ENCODE results near the gene MCU.

MCU gene

GRCh38 chr10:72828294-72828693 lies 136.4 kb downstream of the MCU start:
- Histone ChIP-seq H3K36me3 (ENCODE audit: control insufficient read depth in 1 of 2, insufficient read depth in 2 of 2, low read length in 2 of 2) (no peaks in the 10 kb centered on the region), H3K4me1 (ENCODE audit: control insufficient read depth in 1 of 2, insufficient read depth in 2 of 2, low read length in 2 of 2) (peaks cover 7 to 8% of the 10 kb centered on the region in 2 donors), H3K4me3 (ENCODE audit: low read depth in 1 of 2, low read length in 2 of 2) (no peak overlapping the region), H3K9me3 (ENCODE audit: control insufficient read depth in 1 of 2, low read length in 2 of 2) (no peaks in the 10 kb centered on the region), H3K27me3 (ENCODE audit: low read depth, low read length) (no peaks in the 10 kb centered on the region), H3K27ac (ENCODE audit: low read length) (no peak overlapping the region)

- H3K9me3 ChIP-seq (ENCODE audit: control insufficient read depth in 1 of 2, low read length in 2 of 2) = no peaks in the 10 kb centered on the region
- no peak overlapping the region for H3K27ac ChIP-seq (ENCODE audit: low read length)
- H3K27me3 ChIP-seq (ENCODE audit: low read depth, low read length) = no peaks in the 10 kb centered on the region
- H3K36me3 ChIP-seq (ENCODE audit: control insufficient read depth in 1 of 2, insufficient read depth in 2 of 2, low read length in 2 of 2) = no peaks in the 10 kb centered on the region
- H3K4me3 ChIP-seq (ENCODE audit: low read depth in 1 of 2, low read length in 2 of 2) = no peak overlapping the region
- H3K4me1 ChIP-seq (ENCODE audit: control insufficient read depth in 1 of 2, insufficient read depth in 2 of 2, low read length in 2 of 2) = peaks cover 7 to 8% of the 10 kb centered on the region in 2 donors
Measured at GRCh38 chr10:72830625-72831024, 138.7 kb downstream of the MCU start.

GRCh38 chr10:72831696-72832409 lies 139.9 kb downstream of the MCU start:
- no peaks in the 10 kb centered on the region for H3K27me3 ChIP-seq (ENCODE audit: low read depth, low read length)
- H3K9me3 ChIP-seq (ENCODE audit: control insufficient read depth in 1 of 2, low read length in 2 of 2) = no peaks in the 10 kb centered on the region
- H3K36me3 ChIP-seq (ENCODE audit: control insufficient read depth in 1 of 2, insufficient read depth in 2 of 2, low read length in 2 of 2) = no peaks in the 10 kb centered on the region
- H3K4me1 ChIP-seq (ENCODE audit: control insufficient read depth in 1 of 2, insufficient read depth in 2 of 2, low read length in 2 of 2) = peaks cover 7 to 8% of the 10 kb centered on the region in 2 donors
- no peak overlapping the region for H3K27ac ChIP-seq (ENCODE audit: low read length)
- H3K4me3 ChIP-seq (ENCODE audit: low read depth in 1 of 2, low read length in 2 of 2) = no peak overlapping the region

DNA sequence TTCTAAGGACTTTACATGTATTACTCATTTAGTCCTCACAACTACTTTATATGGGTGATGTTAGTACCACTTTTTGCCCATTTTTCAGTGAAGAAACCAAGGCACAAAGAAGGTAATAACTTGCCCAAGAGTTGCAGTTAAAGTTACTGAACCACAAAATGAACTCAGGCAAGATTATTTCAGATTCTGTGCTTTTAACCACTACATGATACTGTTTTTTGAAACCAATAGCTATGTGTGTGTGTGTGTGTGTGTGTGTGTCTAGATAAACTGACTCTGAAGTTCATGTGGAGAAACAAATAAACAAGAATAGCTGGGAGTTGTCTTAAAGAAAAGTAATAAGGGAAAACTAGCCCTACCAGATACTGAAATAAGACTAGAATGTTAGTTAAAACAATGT lies 140.8 kb downstream of the MCU start:
- Histone ChIP-seq H3K4me1 (ENCODE audit: control insufficient read depth in 1 of 2, insufficient read depth in 2 of 2, low read length in 2 of 2) (peaks cover 7 to 8% of the 10 kb centered on the region in 2 donors), H3K9me3 (ENCODE audit: control insufficient read depth in 1 of 2, low read length in 2 of 2) (no peaks in the 10 kb centered on the region), H3K4me3 (ENCODE audit: low read depth in 1 of 2, low read length in 2 of 2) (no peak overlapping the region)

DNA sequence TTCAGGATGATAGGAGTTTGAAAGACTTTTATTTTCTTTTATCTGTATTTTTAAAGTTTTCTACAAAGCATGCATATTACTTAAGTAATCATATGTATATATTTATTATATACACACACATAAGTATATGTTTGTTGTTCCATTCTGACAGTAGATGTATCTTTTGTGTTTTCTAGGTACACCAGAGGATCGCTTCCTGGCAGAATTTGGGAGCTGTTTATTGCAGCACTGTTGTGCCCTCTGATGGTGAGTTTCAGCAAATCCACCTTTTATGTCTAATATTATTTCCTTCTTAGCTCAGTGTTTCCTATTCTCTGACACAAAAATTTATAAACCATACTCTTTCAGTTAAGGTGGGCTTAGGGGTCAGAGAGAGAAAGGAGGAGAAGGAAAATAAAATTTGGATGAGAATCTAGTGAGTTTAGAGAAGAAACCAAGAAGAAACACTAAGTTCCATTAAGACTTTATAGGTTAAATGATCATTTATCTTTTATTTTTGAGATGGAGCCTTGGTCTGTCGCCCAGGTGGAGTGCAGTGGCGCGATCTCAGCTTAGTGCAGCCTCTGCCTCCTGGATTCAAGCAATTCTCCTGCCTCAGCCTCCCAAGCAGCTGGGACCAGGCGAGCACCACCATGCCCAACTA lies 142.4 kb downstream of the MCU start:
- peaks cover 7 to 8% of the 10 kb centered on the region in 2 donors for H3K4me1 ChIP-seq (ENCODE audit: control insufficient read depth in 1 of 2, insufficient read depth in 2 of 2, low read length in 2 of 2)
- H3K27me3 ChIP-seq (ENCODE audit: low read depth, low read length) = no peaks in the 10 kb centered on the region
- no peaks in the 10 kb centered on the region for H3K36me3 ChIP-seq (ENCODE audit: control insufficient read depth in 1 of 2, insufficient read depth in 2 of 2, low read length in 2 of 2)
- H3K4me3 ChIP-seq (ENCODE audit: low read depth in 1 of 2, low read length in 2 of 2) = no peak overlapping the region
- no peaks in the 10 kb centered on the region for H3K9me3 ChIP-seq (ENCODE audit: control insufficient read depth in 1 of 2, low read length in 2 of 2)
- H3K27ac ChIP-seq (ENCODE audit: low read length) = no peak overlapping the region

More for the DNA sequence above, 140.8 kb downstream of the MCU start:
- no peaks in the 10 kb centered on the region for H3K27me3 ChIP-seq (ENCODE audit: low read depth, low read length)
- H3K27ac ChIP-seq (ENCODE audit: low read length) = no peak overlapping the region
- H3K36me3 ChIP-seq (ENCODE audit: control insufficient read depth in 1 of 2, insufficient read depth in 2 of 2, low read length in 2 of 2) = no peaks in the 10 kb centered on the region

DNA sequence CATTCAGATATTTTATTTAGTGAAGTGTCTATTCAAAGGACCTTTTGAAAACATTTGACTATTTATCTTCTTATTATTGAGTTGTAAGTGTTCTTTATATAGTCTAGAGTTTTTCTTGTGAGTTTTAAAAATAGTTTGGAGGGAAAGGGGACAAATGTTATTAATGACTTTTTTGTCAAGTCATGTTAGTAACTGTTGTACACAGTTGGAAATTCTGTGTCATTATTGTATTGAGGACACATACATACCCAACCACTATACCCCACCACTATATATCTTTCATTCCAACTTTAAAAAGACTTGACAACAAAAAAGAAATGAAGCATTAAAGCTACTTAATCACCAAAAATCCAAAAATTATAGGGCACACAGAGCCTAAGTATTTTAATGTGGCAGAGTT lies 148.4 kb downstream of the MCU start:
- Histone ChIP-seq H3K27me3 (ENCODE audit: low read depth, low read length) (no peaks in the 10 kb centered on the region), H3K36me3 (ENCODE audit: control insufficient read depth in 1 of 2, insufficient read depth in 2 of 2, low read length in 2 of 2) (no peaks in the 10 kb centered on the region), H3K4me3 (ENCODE audit: low read depth in 1 of 2, low read length in 2 of 2) (no peak overlapping the region), H3K4me1 (ENCODE audit: control insufficient read depth in 1 of 2, insufficient read depth in 2 of 2, low read length in 2 of 2) (no peaks in the 10 kb centered on the region), H3K27ac (ENCODE audit: low read length) (no peak overlapping the region), H3K9me3 (ENCODE audit: control insufficient read depth in 1 of 2, low read length in 2 of 2) (no peaks in the 10 kb centered on the region)

DNA sequence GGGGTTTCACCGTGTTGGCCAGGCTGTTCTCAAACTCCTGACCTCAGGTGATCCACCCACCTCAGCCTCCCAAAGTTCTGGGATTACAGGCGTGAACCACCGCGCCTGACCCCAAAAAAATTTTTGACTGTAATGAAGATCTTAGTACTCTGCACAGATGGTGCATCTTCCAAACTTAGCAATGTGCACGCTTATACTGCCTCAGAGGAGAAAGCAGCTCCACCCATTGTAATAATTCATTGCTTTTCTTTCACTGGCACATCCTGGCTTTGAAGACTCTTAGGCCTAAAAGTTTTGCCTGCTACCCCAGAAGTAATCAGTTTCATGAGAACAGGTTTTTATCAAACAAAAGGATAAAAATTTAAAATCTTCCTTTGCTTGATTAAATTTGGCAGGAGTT lies 149.5 kb downstream of the MCU start:
- H3K9me3 ChIP-seq (ENCODE audit: control insufficient read depth in 1 of 2, low read length in 2 of 2) = no peaks in the 10 kb centered on the region
- no peak overlapping the region for H3K4me3 ChIP-seq (ENCODE audit: low read depth in 1 of 2, low read length in 2 of 2)
- no peaks in the 10 kb centered on the region for H3K36me3 ChIP-seq (ENCODE audit: control insufficient read depth in 1 of 2, insufficient read depth in 2 of 2, low read length in 2 of 2)
- H3K27ac ChIP-seq (ENCODE audit: low read length) = no peak overlapping the region
- H3K27me3 ChIP-seq (ENCODE audit: low read depth, low read length) = no peaks in the 10 kb centered on the region
- H3K4me1 ChIP-seq (ENCODE audit: control insufficient read depth in 1 of 2, insufficient read depth in 2 of 2, low read length in 2 of 2) = no peaks in the 10 kb centered on the region

GRCh38 chr10:72842164-72842563 lies 150.2 kb downstream of the MCU start:
- Histone ChIP-seq H3K4me1 (ENCODE audit: control insufficient read depth in 1 of 2, insufficient read depth in 2 of 2, low read length in 2 of 2) (no peaks in the 10 kb centered on the region), H3K36me3 (ENCODE audit: control insufficient read depth in 1 of 2, insufficient read depth in 2 of 2, low read length in 2 of 2) (no peaks in the 10 kb centered on the region), H3K27me3 (ENCODE audit: low read depth, low read length) (no peaks in the 10 kb centered on the region), H3K4me3 (ENCODE audit: low read depth in 1 of 2, low read length in 2 of 2) (no peak overlapping the region), H3K27ac (ENCODE audit: low read length) (no peak overlapping the region), H3K9me3 (ENCODE audit: control insufficient read depth in 1 of 2, low read length in 2 of 2) (no peaks in the 10 kb centered on the region)

GRCh38 chr10:72846238-72846637 lies 154.3 kb downstream of the MCU start:
- no peak overlapping the region for H3K27ac ChIP-seq (ENCODE audit: low read length)
- H3K4me3 ChIP-seq (ENCODE audit: low read depth in 1 of 2, low read length in 2 of 2) = no peak overlapping the region
- no peaks in the 10 kb centered on the region for H3K9me3 ChIP-seq (ENCODE audit: control insufficient read depth in 1 of 2, low read length in 2 of 2)
- no peaks in the 10 kb centered on the region for H3K4me1 ChIP-seq (ENCODE audit: control insufficient read depth in 1 of 2, insufficient read depth in 2 of 2, low read length in 2 of 2)
- no peaks in the 10 kb centered on the region for H3K36me3 ChIP-seq (ENCODE audit: control insufficient read depth in 1 of 2, insufficient read depth in 2 of 2, low read length in 2 of 2)
- no peaks in the 10 kb centered on the region for H3K27me3 ChIP-seq (ENCODE audit: low read depth, low read length)

DNA sequence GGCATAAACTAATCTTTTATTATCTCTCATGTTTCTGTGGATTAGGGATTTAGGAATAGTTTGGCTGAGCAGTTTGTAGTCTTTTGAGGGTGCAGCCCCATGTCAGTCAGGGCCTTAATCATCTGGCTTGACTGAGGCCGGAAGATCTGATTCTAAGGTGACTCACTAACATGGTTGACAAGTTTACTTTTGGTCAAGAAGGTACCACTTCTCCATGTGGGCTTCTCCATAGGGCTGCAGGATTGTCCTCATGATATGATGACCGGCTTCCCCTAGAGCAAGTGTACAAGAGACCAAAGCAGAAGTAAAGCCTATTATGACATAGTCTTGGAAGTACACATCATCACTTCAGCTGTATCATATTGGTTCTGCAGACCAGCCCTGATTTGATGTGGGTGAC lies 155.7 kb downstream of the MCU start:
- no peak overlapping the region for H3K27ac ChIP-seq (ENCODE audit: low read length)
- no peaks in the 10 kb centered on the region for H3K4me1 ChIP-seq (ENCODE audit: control insufficient read depth in 1 of 2, insufficient read depth in 2 of 2, low read length in 2 of 2)
- H3K36me3 ChIP-seq (ENCODE audit: control insufficient read depth in 1 of 2, insufficient read depth in 2 of 2, low read length in 2 of 2) = no peaks in the 10 kb centered on the region
- H3K4me3 ChIP-seq (ENCODE audit: low read depth in 1 of 2, low read length in 2 of 2) = no peak overlapping the region
- no peaks in the 10 kb centered on the region for H3K27me3 ChIP-seq (ENCODE audit: low read depth, low read length)
- H3K9me3 ChIP-seq (ENCODE audit: control insufficient read depth in 1 of 2, low read length in 2 of 2) = no peaks in the 10 kb centered on the region

GRCh38 chr10:72850861-72851260 lies 158.9 kb downstream of the MCU start:
- no peak overlapping the region for H3K4me3 ChIP-seq (ENCODE audit: low read depth in 1 of 2, low read length in 2 of 2)
- H3K36me3 ChIP-seq (ENCODE audit: control insufficient read depth in 1 of 2, insufficient read depth in 2 of 2, low read length in 2 of 2) = no peaks in the 10 kb centered on the region
- H3K27ac ChIP-seq (ENCODE audit: low read length) = no peak overlapping the region
- no peaks in the 10 kb centered on the region for H3K4me1 ChIP-seq (ENCODE audit: control insufficient read depth in 1 of 2, insufficient read depth in 2 of 2, low read length in 2 of 2)
- no peaks in the 10 kb centered on the region for H3K27me3 ChIP-seq (ENCODE audit: low read depth, low read length)
- H3K9me3 ChIP-seq (ENCODE audit: control insufficient read depth in 1 of 2, low read length in 2 of 2) = no peaks in the 10 kb centered on the region

DNA sequence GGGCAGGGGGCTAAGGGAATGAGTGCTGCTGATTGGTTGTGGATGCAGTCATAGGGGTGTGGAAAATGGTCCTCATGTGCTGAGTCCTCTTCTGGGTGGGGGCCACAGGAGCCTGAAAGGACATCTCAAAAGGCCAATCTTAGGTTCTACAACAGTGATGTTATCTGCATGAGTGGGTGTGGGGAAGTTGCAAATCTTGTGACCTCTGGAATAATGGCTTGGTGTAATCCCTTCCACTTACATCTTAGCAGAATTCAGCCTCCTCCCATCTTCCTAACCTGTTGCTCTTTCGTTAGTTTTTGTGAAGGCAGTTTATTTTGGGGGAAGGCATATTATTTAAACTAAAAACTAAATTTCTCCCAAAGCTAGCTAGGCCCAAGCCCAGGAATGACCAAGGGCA lies 159.6 kb downstream of the MCU start:
- no peaks in the 10 kb centered on the region for H3K36me3 ChIP-seq (ENCODE audit: control insufficient read depth in 1 of 2, insufficient read depth in 2 of 2, low read length in 2 of 2)
- H3K4me3 ChIP-seq (ENCODE audit: low read depth in 1 of 2, low read length in 2 of 2) = no peak overlapping the region
- H3K9me3 ChIP-seq (ENCODE audit: control insufficient read depth in 1 of 2, low read length in 2 of 2) = no peaks in the 10 kb centered on the region
- H3K4me1 ChIP-seq (ENCODE audit: control insufficient read depth in 1 of 2, insufficient read depth in 2 of 2, low read length in 2 of 2) = no peaks in the 10 kb centered on the region
- no peaks in the 10 kb centered on the region for H3K27me3 ChIP-seq (ENCODE audit: low read depth, low read length)
- H3K27ac ChIP-seq (ENCODE audit: low read length) = no peak overlapping the region

Measured in muscle layer of duodenum (tissue), 2 donors.